Gastroesophageal sphincter (tissue), 4 donors: ENCODE results near the gene IDH3A. TPM values are rescaled to one million over a fixed set of nuclear protein-coding genes. Genes with fewer than 3 reads are reported as not detected.
A peak's percentile ranks its signal among the peaks of the same experiment; 100 is the strongest.

ENCODE experiments used
- ATAC-seq: fragments of 150-250 bp; one replicate; pipeline ENCODE4 v1.9.1; 2016; ENCODE audit warnings: mild to moderate bottlenecking, moderate library complexity
- H3K27ac ChIP-seq, 4 donors: fragments of 200-600 bp; sonication (generic) in 3 of 4; 1 replicate in 3 of 4; 2 replicates in 1 of 4; pipeline ENCODE4 v1.5.1; 2016 to 2019
- H3K27me3 ChIP-seq: fragments of 200-600 bp; sonication (generic); one replicate; pipeline ENCODE4 v1.5.1; 2019
- H3K36me3 ChIP-seq, 2 donors: fragments of 200-600 bp; sonication (generic); one replicate each; pipeline ENCODE4 v1.5.1; 2019; ENCODE audit warnings: control low read depth in 1 of 2
- H3K4me1 ChIP-seq, 3 donors: fragments of 200-600 bp; sonication (generic); 1 replicate in 2 of 3; 2 replicates in 1 of 3; pipeline ENCODE4 v1.5.1; 2016 to 2019; ENCODE audit warnings: control low read depth in 2 of 3
- H3K4me3 ChIP-seq, 2 donors: fragments of 200-600 bp; sonication (generic); one replicate each; pipeline ENCODE4 v1.5.1; 2019; ENCODE audit warnings: mild to moderate bottlenecking in 1 of 2, moderate library complexity in 1 of 2
- H3K9me3 ChIP-seq, 3 donors: fragments of 200-600 bp; sonication (generic); one replicate each; pipeline ENCODE4 v1.5.1; 2017 to 2019; ENCODE audit warnings: control low read depth in 2 of 3
- EP300 ChIP-seq: sonication (generic); formaldehyde crosslinking; IDR thresholded peaks from one replicate; pipeline ENCODE4 v1.6.1; 2017; ENCODE audit warnings: antibody characterized with exemption, mild to moderate bottlenecking
- POLR2A ChIP-seq, 2 donors: fragments of 450-650 bp; IDR thresholded peaks; one replicate each; pipeline ENCODE4 v1.6.1; 2017; ENCODE audit warnings: antibody characterized with exemption in 2 of 2, mild to moderate bottlenecking in 2 of 2, moderate library complexity in 1 of 2
- POLR2AphosphoS5 ChIP-seq: sonication (generic); formaldehyde crosslinking; IDR thresholded peaks from one replicate; pipeline ENCODE4 v1.6.1; 2017; ENCODE audit warnings: antibody characterized with exemption
- WGBS, 2 donors: methylation state at CpG; one replicate each; pipeline ENCODE4 v1.1.5; 2018; ENCODE audit warnings: low coverage in 1 of 2; 5-methylcytosine and 5-hydroxymethylcytosine counted together
- total RNA-seq, 4 donors: library from RNA; depleted of rRNA; stranded (reverse); fragments of >200 nt; gene quantifications; one replicate each; pipeline ENCODE4 v1.1.0, GENCODE V29; 2016
- TF ChIP-seq, protein P1 (sequence below), 4 experiments: fragments of 200-600 bp in 2 of 4; fragments of 450-650 bp in 2 of 4; sonication (generic) in 1 of 4; IDR thresholded peaks; one replicate each; pipeline ENCODE4 v1.5.1; 2017 to 2019; ENCODE audit warnings: antibody characterized with exemption in 4 of 4, mild to moderate bottlenecking in 2 of 4, moderate library complexity in 2 of 4

Gene IDH3A
- total RNA-seq, 4 donors from 2014 or later, result 81.1 to 129 (median 97.0) TPM

DNA sequence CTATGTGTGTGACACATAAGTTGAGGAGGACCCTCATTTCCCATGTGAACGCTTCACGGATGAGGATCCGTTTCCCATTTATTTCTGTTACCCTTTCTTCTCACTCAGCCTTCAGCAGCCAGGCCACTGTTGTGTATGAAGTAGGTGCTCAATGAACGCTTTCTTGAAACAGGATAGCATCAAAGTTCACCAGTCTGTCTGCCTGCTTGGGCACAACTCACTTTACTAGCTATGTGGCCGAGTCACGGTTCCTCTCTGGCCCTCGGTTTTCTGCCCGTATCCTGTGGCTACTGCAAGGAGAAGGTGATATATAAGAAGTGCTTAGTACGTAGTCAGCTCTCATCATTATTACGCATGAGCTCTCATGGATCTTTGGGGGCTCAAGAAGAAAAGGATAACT, 62.8 kb downstream of the IDH3A start:
- 81 to 91% methylated on average over 5 to 7 of the region's 10 CpGs for WGBS, 2 donors
- TF ChIP-seq POLR2A (IDR thresholded peaks at IDR 0.05), result no peak
- no peak for TF ChIP-seq POLR2AphosphoS5
- TF ChIP-seq, protein P1, sequence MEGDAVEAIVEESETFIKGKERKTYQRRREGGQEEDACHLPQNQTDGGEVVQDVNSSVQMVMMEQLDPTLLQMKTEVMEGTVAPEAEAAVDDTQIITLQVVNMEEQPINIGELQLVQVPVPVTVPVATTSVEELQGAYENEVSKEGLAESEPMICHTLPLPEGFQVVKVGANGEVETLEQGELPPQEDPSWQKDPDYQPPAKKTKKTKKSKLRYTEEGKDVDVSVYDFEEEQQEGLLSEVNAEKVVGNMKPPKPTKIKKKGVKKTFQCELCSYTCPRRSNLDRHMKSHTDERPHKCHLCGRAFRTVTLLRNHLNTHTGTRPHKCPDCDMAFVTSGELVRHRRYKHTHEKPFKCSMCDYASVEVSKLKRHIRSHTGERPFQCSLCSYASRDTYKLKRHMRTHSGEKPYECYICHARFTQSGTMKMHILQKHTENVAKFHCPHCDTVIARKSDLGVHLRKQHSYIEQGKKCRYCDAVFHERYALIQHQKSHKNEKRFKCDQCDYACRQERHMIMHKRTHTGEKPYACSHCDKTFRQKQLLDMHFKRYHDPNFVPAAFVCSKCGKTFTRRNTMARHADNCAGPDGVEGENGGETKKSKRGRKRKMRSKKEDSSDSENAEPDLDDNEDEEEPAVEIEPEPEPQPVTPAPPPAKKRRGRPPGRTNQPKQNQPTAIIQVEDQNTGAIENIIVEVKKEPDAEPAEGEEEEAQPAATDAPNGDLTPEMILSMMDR (IDR thresholded peaks at IDR 0.05), result no peak
- TF ChIP-seq EP300, result no peak
- H3K36me3 ChIP-seq, result no peaks in the 10 kb centered on the region
- peaks cover 0 to 75% (median 27%) of the 10 kb centered on the region in 3 donors for H3K4me1 ChIP-seq
- H3K9me3 ChIP-seq, result no peaks in the 10 kb centered on the region
- no peak overlapping the region for H3K4me3 ChIP-seq
- peak overlapping the region in 2 of 4 donors; percentile 11 to 40 for H3K27ac ChIP-seq
- no peaks in the 10 kb centered on the region for H3K27me3 ChIP-seq
- no peak for ATAC-seq

DNA sequence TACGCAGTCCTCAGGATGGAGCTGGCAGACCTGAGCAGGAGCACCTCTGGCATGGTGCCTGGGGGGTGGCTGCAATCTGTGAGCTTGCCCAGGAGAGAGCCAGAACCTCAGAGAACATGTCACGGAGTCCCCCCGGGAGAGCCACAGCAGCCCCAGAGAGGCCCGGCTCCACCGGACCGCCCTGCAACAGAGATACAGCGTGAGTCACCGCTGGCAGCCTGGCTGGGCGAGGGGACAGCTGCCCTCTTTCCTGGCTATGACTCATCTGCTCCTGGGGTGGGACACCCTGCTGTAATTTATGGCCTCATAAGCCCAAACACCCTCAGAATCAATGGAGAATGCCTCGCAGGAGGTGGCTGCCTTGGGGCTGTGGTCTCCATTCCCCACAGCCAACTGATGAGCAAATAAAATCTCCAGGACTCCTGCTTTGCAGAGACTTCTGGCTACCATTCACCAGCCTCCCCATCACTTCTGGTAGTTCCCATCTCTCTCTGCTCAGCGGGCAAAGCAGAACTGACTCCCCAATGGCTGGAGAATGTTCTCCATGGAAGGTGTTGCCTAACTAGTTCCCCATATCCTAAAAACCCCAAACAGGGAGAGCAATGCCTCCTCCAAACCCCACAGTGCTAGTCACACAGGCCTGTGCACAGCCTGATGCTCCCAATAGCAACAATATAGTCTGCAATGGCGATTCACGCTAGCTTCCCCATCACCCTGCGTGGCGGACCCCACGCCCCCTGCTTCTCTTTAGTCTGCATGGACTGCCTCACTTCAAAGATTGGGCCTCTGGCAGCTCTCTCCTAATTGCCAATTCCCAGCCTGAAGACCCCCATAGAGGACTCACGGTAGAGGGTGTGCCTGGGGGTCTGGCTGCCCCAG, 63.6 kb downstream of the IDH3A start:
- Histone ChIP-seq H3K27me3 (no peaks in the 10 kb centered on the region), H3K9me3 (no peaks in the 10 kb centered on the region), H3K36me3 (no peaks in the 10 kb centered on the region), H3K4me3 (no peak overlapping the region), H3K27ac (peak overlapping the region in 3 of 4 donors; percentile 10 to 28 (median 11)), H3K4me1 (peaks cover 0 to 81% (median 27%) of the 10 kb centered on the region in 3 donors)
- peak; percentile 73 for ATAC-seq
- TF ChIP-seq POLR2A (IDR thresholded peaks at IDR 0.05) (no peak), POLR2AphosphoS5 (peak; percentile 40), EP300 (no peak)
- TF ChIP-seq, protein P1 (IDR thresholded peaks at IDR 0.05), result no peak
- WGBS, 2 donors, result 76% methylated on average over 9 of the region's 17 CpGs; no CpG with 5 or more reads in 1 of the 2 donors

DNA sequence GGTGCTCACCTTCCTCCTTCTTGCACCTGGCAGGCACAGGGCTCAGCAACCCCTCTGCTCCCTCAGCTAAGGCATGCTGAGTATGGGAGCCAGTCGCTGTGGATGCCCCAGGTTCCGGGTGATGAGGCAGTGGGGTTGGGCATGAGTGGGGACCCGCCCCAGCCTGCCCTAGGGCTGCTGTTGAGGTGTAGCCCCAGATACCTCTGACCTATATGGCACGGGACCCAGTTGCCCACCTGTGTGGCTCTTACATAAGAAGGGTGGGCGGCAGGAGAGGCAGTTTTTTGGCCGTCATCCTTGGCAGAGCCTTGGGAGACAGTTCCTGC, 64.2 kb downstream of the IDH3A start:
- Histone ChIP-seq H3K4me3 (no peak overlapping the region), H3K27ac (peak overlapping the region in 2 of 4 donors; percentile 10 to 11), H3K27me3 (no peaks in the 10 kb centered on the region), H3K9me3 (no peaks in the 10 kb centered on the region), H3K36me3 (no peaks in the 10 kb centered on the region), H3K4me1 (peaks cover 0 to 85% (median 27%) of the 10 kb centered on the region in 3 donors)
- no peak for ATAC-seq
- WGBS, 2 donors, result 87% methylated on average over 3 of the region's 6 CpGs; no CpG with 5 or more reads in 1 of the 2 donors
- TF ChIP-seq, protein P1 (IDR thresholded peaks at IDR 0.05), result no peak
- TF ChIP-seq POLR2A (IDR thresholded peaks at IDR 0.05), result no peak
- TF ChIP-seq POLR2AphosphoS5, result no peak
- no peak for TF ChIP-seq EP300

DNA sequence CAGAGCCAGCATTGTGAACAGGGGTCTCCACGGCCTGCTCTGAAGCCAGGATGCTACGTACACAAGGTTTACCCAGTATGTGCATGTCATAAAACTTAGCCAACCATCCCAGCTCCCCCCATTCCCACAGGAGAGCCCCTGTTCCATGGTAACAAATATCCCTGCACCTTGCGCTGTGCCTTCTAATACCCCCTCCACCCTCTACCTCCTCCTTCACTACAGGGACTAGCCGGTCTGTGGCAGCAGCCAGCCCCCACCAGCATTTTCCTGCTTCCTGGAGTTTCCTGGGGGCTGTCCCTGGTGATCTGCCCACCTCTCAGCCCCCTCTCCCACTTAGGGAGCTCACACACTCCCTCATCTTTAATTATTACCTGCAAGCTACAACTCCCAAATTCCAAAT, 64.8 kb downstream of the IDH3A start:
- no peak for TF ChIP-seq EP300
- TF ChIP-seq, protein P1 (IDR thresholded peaks at IDR 0.05), result no peak
- no peak for TF ChIP-seq POLR2A (IDR thresholded peaks at IDR 0.05)
- no peak for TF ChIP-seq POLR2AphosphoS5
- Histone ChIP-seq H3K36me3 (no peaks in the 10 kb centered on the region), H3K27ac (peak overlapping the region in 2 of 4 donors; percentile 10 to 24), H3K4me3 (no peak overlapping the region), H3K4me1 (peaks cover 0 to 83% (median 27%) of the 10 kb centered on the region in 3 donors), H3K27me3 (no peaks in the 10 kb centered on the region), H3K9me3 (no peaks in the 10 kb centered on the region)
- no peak for ATAC-seq
- WGBS, 2 donors, result 69 to 95% methylated on average over 2 to 4 of the region's 4 CpGs
